ENCODE measurements around the gene CDC73.
"Not testable (repeated sequence)": the region's sequence is repeated elsewhere in the genome, so short reads cannot be mapped to it uniquely, and the experiment has no call there.

CDC73 gene

DNA sequence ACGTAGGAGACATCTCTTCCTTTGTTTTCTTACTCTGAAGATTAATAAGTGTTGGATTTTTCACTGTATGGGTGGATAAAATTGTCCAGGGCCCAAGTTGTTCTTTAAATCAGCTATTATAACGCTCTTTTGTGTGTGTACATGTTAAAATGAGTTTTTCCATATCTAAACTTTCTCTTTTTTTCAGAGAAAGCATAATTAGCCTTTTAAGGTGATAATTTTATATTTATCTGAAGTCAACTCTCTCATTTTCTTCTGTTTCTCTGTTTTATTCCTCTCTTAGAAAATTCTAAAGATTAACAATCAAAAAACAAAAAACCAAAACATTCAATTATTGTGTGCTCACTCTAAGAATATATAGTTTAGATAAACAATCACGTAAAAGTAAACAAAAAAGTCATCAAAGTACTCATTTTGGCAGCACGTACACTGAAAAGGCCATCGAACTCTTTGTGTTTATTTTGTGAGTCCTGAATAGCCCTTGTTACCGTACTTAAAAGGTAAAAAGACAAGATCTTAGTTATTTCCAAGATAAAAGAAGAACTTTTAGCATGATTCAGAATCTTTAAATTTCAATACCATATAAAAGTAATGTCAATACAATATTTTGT is 7.2 kb upstream of the CDC73 start:
- no peak for DNase-seq

DNA sequence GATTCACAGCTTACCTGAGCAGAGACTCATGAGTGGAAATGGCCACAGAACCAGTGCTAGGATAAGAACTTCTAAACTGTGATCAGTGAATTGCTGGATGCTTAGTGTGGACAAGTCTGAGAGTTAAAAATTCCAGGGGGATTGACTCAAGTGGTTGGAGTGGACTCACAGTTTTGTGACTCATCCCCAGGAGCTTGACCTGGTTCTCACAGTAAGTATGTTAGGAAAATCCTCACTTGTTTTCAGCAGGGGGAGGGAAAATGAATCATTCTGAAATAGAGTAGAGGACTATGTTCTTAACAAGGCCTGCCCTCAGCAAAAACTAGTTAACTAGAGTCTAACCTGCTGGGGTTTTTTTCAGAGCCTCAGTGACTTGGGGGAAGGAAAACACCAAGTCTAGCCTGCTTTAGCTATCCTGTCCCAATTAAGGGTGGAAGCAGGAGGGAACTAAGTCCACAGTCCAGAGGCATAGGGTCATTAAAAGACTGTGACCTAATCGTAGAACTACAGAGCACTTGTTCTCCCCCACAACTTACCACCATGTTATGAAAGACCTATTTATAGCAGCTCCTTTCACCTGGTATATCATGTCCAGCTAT is 6.1 kb upstream of the CDC73 start:
- DNase-seq, result no peak

GRCh38 chr1:193117167-193117566 is 4.7 kb upstream of the CDC73 start:
- DNase-seq, result not testable (repeated sequence)

- DNase-seq, result no peak
These were observed 3.6 kb upstream of the CDC73 start for GRCh38 chr1:193118194-193118593.

DNA sequence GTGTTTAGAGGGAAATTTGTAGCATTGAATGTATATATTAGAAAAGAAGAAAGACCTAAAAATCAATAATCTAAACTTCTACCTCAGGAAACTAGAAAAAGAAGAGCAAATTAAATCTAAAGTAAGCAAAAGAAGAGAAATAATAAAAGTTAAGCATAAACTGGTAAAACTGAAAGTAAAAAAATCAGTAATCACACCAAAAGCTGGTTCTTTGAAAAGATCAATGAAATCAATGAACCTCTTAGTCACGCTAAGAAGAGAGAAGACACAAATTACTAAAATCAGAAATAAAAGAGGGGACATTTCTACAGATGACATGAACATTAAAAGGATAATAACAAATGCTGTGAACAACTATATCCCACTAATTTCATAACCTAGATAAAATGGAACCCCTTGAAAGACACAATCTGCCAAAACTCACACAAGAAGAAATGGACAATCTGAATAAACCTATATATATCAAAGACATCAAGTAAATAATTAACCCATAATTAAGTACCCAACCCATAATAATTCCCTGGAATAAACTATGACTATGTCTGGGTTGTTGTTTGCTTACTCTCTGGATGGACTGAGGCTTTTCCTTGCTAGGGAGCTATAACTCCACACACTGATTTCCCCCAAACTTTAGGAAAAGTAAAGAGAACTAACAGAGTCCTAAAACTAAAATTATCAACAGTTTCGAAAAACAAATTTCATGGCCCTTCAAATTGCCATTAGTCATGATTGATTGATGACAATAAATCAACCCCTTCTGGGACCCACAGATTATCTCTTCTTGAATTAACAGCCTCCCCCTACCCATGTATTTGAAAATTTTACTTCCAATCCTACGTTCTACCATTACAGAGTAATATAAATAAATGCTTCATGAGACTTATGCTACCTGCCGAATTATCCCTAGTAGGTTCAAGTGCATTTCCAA is 2.8 kb upstream of the CDC73 start:
- no peak for DNase-seq

GRCh38 chr1:193120604-193121166 is 1.1 kb upstream of the CDC73 start:
- DNase-seq, result no peak

- no peak for DNase-seq
These were observed 1.9 kb downstream of the CDC73 start for GRCh38 chr1:193123751-193124150.

DNA sequence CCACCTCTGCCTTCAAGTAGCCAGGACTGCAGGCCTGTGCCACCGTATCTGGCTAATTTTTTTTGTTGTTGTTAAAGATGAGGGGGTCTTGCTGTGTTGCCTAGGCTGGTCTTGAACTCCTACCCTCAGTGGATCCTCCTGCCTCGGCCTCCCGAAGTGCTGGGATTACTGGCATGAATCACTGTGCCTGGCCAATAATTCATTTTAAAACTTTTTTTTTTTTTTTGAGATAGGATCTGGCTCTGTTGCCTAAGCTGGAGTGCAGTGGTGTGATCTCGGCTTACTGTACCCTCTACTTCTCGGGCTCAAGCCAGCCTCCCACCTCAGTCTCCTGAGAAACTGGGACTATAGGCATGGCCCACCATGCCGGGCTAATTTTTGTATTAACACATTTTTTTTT is 3.5 kb downstream of the CDC73 start:
- no peak for DNase-seq

- no peak for DNase-seq
These were observed 9.5 kb downstream of the CDC73 start for GRCh38 chr1:193131266-193131860.

DNA sequence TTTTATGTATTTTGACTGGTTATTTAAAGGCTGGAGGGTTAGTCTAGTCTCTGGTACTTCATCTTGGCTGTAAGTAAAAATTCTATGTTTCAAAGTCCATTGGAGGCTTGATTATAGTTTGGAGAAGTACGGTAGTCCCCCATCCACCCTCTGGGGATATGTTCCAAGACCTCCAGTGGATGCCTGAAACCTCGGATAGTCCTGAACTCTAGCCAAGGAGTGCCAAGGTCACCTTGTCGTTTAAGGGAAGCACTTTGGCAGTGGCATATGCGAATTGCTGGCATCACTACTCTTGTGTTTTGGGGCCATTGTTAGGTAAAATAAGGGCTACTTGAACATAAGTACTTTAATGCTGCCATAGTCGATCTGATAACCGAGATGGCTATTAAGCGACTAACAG is 18.4 kb downstream of the CDC73 start:
- DNase-seq, result no peak

DNA sequence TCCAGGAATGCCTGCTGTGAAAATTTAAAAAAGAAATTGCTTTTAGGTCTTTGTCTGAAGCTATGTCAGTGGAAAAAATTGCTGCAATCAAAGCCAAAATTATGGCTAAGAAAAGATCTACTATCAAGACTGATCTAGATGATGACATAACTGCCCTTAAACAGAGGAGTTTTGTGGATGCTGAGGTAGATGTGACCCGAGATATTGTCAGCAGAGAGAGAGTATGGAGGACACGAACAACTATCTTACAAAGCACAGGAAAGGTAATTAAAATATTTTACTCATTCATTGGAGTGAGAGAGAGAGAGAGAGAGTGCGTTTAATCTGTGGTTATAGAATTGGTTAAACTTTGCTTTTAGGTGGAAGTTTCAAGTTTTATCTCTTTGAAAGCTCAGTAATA is 20.0 kb downstream of the CDC73 start:
- no peak for DNase-seq

DNA sequence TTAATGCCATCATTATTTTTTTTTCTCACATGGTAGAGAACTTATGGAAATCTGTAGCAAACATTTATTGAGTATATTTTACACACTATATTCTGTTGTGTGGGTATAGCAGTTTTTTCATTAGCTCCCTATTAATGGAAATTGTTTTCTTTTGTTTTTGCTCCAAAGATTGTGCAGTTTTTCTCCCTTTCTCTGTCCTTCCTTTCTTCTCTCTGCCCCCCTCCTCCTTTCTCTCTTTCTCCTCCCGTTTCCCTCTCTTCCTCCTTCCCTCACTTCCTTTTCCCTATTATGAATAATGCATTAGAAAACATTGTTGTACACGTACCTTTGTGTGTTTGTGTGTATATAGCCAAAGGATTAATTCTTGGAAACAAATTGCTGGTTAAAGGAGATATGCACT is 20.6 kb downstream of the CDC73 start:
- DNase-seq, result no peak

DNA sequence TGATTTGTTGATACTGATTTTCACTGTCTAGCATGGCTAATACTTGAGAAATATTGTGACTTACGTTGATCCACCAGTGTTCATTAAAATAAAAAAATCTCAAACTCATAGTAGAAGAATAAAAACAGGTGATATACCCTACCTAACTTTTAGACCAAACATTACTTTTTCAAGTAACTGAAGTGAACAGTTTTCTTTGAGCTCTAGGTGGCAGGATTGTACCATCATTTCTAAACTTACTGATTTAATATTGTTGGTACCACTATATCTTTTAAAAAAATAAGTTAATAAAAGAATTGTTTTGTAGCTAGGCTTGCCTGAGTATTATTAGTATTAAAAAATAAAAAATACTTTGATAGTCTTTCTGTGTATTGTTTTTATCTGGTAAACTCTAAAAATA is 21.5 kb downstream of the CDC73 start:
- DNase-seq, result no peak

DNA sequence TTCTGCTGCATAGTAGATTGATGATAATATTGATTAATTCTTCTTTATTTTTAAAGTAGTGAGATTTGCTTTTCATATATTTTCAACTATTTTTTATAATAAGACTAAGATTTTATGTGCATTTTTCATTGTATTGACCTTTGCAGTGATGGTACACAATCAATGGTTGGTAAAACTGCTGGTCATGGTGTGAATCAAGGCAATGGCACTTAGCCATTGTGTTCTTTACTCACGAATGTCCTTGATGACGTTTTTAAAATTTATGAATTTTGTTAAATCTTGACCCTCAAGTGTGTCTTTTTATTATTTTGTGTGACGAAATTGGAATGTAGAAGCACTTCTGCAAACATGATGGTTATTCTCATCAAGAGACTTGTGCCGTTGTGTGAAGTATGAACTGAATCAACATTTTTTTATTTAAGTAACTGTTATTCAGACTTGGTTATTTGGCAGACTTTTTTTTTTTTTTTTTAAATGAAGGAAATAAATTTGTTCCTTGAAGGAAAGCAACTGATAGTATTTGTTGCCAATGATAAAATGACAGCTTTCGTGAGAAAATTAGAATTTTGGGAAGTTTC is 22.6 kb downstream of the CDC73 start:
- DNase-seq, result no peak

GRCh38 chr1:193144999-193145398 is 23.2 kb downstream of the CDC73 start:
- DNase-seq, result no peak

GRCh38 chr1:193156117-193156821 is 34.4 kb downstream of the CDC73 start:
- no peak for DNase-seq

- DNase-seq, result no peak
These were observed 35.0 kb downstream of the CDC73 start for GRCh38 chr1:193156822-193157142.

GRCh38 chr1:193157360-193157759 is 35.5 kb downstream of the CDC73 start:
- no peak for DNase-seq

GRCh38 chr1:193176113-193176512 is 54.3 kb downstream of the CDC73 start:
- DNase-seq, result no peak

GRCh38 chr1:193176788-193177187 is 55.0 kb downstream of the CDC73 start:
- no peak for DNase-seq

DNA sequence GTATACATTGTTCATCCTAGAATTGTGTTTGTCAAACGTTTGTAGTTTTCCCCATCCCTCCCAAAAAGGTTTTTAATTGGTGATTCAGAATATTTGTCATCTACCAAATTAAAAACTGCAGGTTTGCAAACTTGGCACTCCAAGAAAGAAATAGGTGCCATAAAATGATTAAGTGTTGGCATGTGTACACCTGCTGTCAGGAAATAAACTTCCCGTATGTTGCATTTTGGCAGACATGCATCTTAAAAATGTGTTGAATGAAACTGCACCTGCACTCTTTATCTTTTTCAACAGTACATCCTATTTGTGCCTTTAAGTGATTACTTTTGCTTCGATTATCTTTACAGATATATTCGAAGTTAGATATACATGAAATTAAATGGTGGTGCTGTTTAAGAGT is 57.3 kb downstream of the CDC73 start:
- DNase-seq, result no peak

DNA sequence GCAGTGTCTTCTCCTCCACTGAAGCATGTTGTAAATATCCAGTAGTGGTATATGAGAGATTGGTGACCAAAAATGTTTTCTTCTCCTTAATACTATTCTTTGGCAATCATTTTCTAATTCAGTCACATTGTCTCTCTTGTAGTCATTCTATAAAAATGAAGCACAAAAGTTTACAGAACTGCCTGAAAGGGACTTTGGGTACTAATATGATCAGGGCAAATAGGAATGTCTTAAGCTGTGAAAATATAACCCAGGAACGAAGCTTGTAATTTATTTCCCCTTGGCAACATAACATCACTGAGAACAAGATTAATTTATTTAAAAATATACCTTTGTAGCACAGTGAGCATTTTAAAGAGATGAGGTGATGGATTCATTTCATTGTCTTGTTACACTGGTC is 59.7 kb downstream of the CDC73 start:
- DNase-seq, result no peak
